Fibroblast of the conjunctiva (primary cell): ENCODE data around the gene ABCG5.

Source experiments
- DNase-seq: peaks from one replicate; pipeline ENCODE4 v3.0.0-alpha.2; 2010; ENCODE audit warnings: low read depth

ABCG5 gene

DNA sequence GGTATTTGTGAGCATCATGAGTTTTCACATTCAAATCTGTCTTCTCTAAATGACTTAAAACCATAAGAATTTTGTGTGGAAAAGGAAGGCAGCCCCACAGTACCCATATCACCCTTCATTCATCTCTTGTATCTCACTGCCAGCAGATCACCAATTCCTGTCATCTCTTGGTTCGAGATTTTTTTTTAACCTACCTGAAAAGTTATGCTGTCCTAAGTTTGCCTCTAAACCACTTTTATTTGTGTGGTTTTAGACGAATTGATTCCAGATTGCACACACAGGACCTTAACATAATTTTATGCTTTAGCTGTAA lies 32.0 kb downstream of the ABCG5 start:
- DNase-seq: no peak

- DNase-seq: peak; percentile 13
Observed at GRCh38 chr2:43803113-43803512, 35.5 kb downstream of the ABCG5 start.

DNA sequence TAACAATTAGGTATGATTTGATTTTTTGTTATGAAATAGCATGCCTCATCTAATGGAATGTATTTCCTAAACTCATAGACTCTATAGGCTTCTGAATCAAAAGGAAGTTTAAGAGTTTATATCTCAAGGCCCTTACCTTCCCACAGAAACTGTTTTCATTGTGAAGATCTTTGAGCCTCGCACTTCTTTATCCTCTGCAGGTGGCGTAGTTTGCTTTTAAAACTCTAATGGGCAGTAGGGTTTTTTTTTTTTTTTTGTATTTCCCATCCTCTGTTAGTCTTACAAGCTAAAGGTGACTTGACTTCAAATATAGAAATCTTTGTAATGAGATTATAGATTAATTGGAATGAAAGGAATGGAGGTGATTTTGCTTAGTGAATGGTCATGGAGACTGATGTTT lies 36.5 kb downstream of the ABCG5 start:
- DNase-seq: no peak

DNA sequence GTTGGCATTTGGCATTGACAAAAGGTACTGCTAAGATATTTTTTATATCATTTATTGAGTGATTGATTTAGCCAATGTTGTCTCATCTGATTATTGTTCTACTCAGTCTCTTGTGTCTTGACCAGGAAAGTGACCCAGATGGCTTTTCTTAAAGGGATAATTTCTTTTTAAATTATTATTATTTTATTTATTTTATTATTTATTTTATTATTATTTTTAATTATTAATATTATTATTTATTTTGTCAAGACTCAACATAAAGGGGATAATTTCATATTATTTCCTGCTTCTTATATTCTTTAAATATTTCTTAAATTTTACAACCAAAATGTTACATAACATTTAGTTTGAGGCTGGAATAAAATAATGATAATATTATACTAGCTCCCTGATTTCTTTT lies 37.7 kb downstream of the ABCG5 start:
- DNase-seq: no peak

DNA sequence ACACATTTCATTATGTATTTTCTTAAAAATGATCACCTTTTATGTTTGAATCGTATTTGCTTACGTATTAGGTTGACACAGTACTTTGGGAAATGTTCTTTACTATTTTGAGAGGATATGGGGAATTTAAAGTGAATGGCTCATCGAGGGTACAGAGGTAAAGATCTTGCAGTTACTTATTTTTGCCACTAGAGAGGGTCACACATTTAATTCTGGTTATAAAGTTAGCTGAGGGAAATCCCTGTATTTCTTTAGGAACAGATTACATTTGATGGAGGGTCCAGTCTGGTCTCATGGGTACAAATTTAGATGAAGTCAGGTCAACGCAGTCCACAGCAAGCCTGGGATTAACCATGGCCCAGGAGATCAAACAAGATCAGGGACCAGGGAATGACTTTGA lies 40.3 kb downstream of the ABCG5 start:
- DNase-seq: no peak

DNA sequence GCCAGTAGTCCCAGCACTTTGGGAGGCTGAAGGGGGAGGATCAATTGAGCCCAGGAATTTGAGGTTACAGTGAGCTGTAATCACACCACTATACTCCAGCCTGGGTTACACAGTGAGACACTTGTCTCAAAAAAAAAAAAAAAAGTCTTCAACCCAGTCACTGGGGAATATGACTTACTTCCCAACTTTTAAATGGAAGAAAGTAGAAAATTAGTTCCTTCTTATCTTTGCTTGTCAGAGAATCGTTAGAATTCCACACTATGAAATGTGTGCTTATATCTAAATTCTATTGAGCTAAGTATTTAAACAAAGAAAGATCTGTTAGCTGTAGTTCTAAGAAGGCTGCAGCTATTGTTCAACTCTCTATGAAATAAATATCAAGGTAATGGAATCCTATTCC lies 42.4 kb downstream of the ABCG5 start:
- no peak for DNase-seq

- no peak for DNase-seq
Observed at GRCh38 chr2:43794956-43795355, 43.7 kb downstream of the ABCG5 start.

- DNase-seq: no peak
Observed at GRCh38 chr2:43792653-43793052, 46.0 kb downstream of the ABCG5 start.

- DNase-seq: no peak
Observed at GRCh38 chr2:43791035-43791765, 47.4 kb downstream of the ABCG5 start.

DNA sequence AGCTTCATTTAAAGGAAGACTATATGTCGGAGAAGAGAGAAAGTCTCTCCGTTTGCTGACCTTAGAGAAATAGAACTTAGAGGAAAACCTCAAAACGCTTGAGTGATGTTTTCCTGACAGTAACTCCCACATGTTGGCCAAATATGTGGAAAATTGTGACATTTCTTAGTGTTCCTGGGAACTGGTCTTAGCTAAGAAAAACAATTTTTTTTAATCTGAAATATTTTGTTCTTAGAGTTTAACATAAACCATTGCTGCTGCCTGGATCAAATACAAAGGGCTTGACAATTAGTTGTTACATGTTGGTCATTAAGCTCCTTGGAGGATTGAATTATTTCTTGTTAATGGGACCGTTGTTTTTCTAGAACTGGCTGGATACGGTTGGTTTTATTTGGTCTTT lies 48.5 kb downstream of the ABCG5 start:
- no peak for DNase-seq

DNA sequence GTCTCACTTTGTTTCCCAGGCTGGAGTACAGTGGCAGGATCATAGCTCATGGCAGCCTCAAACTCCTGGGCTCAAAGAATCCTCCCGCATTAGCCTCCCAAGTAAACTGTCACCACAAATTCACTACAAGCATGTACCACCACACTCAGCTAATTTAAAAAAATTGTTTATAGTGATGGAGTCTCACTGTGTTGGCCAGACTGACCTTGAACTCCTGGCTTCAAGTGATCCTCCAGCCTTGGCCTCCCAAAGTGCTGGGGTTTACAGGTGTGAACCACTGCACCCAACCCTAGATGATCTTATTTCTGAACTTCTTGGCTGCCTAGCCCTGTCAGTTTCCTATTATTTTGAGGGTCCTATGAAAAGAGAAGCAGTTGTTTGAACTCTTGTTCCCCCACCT lies 50.0 kb downstream of the ABCG5 start:
- no peak for DNase-seq

DNA sequence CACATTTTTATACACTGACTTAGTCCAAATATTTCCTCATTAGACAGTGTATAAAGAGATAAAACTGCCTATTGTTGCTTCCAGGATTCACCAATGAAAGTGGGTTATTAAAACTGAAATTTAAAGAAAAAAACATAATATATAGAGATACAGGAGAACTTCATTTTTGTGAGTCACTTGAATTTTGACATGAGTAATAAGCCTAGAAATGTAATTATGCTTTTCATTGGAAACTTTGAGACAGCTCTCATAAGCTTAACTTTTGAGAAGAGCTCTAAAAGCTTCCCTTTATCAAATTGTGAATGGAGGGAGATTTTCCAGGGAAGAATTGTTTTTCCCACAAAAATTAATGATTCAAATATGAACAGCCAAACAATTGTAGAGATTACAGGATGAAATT lies 50.7 kb downstream of the ABCG5 start:
- DNase-seq: no peak

DNA sequence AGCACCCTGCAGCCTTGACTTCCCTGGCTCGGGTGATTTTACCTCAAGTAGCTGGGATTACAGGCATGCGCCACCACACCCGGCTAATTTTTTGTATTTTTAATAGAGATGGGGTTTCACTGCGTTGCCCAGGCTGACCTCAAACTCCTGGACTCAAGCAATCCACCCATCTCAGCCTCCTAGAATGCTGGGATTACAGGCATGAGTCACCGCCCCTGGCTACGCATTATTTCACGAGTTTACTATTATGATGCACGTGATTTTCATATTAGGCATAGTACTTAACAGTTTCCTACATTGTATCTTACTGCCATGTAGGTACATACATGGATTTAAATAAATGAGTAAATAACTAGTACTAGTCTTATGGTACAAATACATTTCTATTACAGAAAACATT lies 60.4 kb downstream of the ABCG5 start:
- no peak for DNase-seq

DNA sequence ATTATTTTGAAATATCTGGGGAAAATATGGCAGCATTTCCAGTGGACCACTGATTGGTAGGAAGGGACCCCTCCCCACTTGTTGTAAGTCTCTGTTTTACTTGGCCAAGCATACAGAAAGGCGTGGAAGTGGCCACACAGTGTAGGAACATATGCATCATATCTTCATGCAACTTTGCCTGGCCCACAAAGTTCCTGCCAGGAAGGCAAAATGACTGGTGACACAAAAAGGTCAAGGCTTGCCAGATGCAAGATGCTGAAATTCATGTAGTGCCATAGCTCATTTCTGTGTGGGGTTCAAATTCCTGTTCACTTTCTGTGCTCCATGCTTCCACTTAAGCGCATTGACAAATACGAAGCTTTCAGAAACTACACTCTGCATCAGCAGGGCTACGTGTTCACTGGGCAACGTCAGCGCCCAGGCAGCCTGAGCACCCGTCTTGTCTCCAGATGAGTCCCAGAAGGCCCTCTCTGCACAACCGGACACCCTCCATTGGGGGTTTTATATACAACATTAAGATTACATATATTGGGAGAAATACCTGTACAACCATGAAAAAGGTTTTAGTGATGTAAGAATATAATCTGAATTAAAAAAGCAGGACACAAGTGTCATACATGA lies 61.2 kb downstream of the ABCG5 start:
- DNase-seq: no peak

- DNase-seq: no peak
Observed at GRCh38 chr2:43776324-43776723, 62.3 kb downstream of the ABCG5 start.

GRCh38 chr2:43774617-43775016 lies 64.0 kb downstream of the ABCG5 start:
- no peak for DNase-seq

- DNase-seq: peak; percentile 78
Observed at GRCh38 chr2:43773876-43774613, 64.6 kb downstream of the ABCG5 start, which contains the start of gene DYNC2LI1. Gene DYNC2LI1 (plus strand): TSS chr2:43774039. CDS start chr2:43774139, 100 bp downstream.

DNA sequence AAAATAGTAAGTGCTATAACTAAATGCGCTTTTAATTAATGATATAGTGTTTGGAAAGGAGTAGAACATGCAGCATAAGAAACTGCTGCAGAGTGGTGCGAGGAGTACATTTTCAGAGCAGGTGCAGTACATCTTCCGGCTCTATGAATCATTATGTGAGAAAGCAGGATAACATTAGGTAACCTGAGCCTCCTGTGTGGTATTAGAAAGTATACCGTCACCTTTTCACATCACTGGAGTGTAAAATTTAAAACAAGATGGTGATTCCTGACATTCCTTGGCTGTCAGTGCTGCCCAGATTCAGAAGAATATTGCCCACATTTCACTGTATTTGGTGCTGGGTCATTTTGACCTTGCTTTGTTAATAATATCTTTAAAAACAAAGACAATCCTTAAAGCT lies 72.6 kb downstream of the ABCG5 start:
- no peak for DNase-seq

GRCh38 chr2:43764086-43764705 lies 74.4 kb downstream of the ABCG5 start:
- no peak for DNase-seq

- DNase-seq: no peak
Observed at GRCh38 chr2:43763091-43763490, 75.5 kb downstream of the ABCG5 start.
